Pancreas (tissue), 10 donors: ENCODE data around the gene HDAC2. TPM values are rescaled to one million over a fixed set of nuclear protein-coding genes. Genes with fewer than 3 reads are reported as not detected.

ENCODE experiments used
- ATAC-seq, 4 donors: fragments of 200-7000 bp; cut with Tn5 transposase; one replicate each; pipeline versions ENCODE4 v1.8.0 to v1.9.1; 2020; ENCODE audit warnings: mild to moderate bottlenecking in 4 of 4, moderate library complexity in 4 of 4
- DNase-seq, 6 donors: peaks; one replicate each; pipeline ENCODE4 v3.0.0-alpha.2; 2020
- FAIRE-seq: peaks from 2 replicates; lab custom pipeline; 2012; peaks lifted over from hg19 to GRCh38; lab: Jason Lieb, UNC
- H3K27ac ChIP-seq, 4 donors: fragments of 200-600 bp; sonication (generic); 1 replicate in 3 of 4; 2 replicates in 1 of 4; pipeline versions ENCODE4 v1.5.0 to v1.8.0; 2020
- H3K27me3 ChIP-seq, 4 donors: fragments of 200-600 bp; one replicate each; pipeline ENCODE4 v1.8.0; 2021
- H3K36me3 ChIP-seq, 3 donors: fragments of 200-600 bp; sonication (generic) in 1 of 3; one replicate each; pipeline versions ENCODE4 v1.5.0 to v1.8.0; 2020 to 2021
- H3K4me1 ChIP-seq, 3 donors: fragments of 200-600 bp; one replicate each; pipeline ENCODE4 v1.8.0; 2021
- H3K4me3 ChIP-seq, 4 donors: fragments of 200-600 bp; sonication (generic) in 2 of 4; one replicate each; pipeline versions ENCODE4 v1.5.0 to v1.8.0; 2020 to 2021
- H3K9me3 ChIP-seq, 4 donors: fragments of 200-600 bp; one replicate each; pipeline ENCODE4 v1.8.0; 2021
- CTCF ChIP-seq, 4 donors: fragments of 200-600 bp; sonication (generic) in 3 of 4; IDR thresholded peaks; one replicate each; pipeline versions ENCODE4 v1.5.0 to v1.8.0; 2021; ENCODE audit warnings: antibody characterized with exemption in 4 of 4
- WGBS, 2 donors: extraction: QIAGEN DNeasy Blood & Tissue Kit; methylation state at CpG; one replicate each; pipeline ENCODE4 v1.1.7; 2013; 5-methylcytosine and 5-hydroxymethylcytosine counted together
- intact Hi-C, 3 donors: fragments of 100-400 bp; cut with DNase I; formaldehyde crosslinking; loops; one replicate each; pipeline versions ENCODE4 v1.11.1 to v1.14.2; 2022
- polyA plus RNA-seq, 2 donors: library from polyadenylated mRNA; stranded (reverse); fragments of 200-250 nt; gene quantifications; one replicate each; pipeline ENCODE4 v1.2.3, GENCODE V29; 2013
- total RNA-seq, 6 donors: library from RNA; stranded (reverse); fragmentation: NEBNext Ultra II Directional in 4 of 6; extraction: Animal tissue kit (Norgen Biotek cat#: 25700) in 4 of 6; gene quantifications; one replicate each; pipeline versions ENCODE4 v1.2.1 to v1.2.4, GENCODE V29; 2021 to 2023
- donor health status: healthy with polysubstance abuse.
- donor health status: DM: no; HTN: no; CAD: no; lungs with moderate emphysema.
- donor health status: DM: no; HTN: no; CAD: no.
- donor health status: control.
- donor health status: control.
- donor health status: Bipolar disorder and iron deficiency.
- donor health status: DM: yes; HTN: yes; CAD: no.
- donor health status: DM: no; HTN: no; CAD: no.
- donor health status: DM: no; HTN: no; CAD: no.
- donor health status: DM: yes; HTN: yes; CAD: no.

Gene HDAC2
- total and polyA plus RNA-seq, 8 donors = 23.6 to 48.9 (median 32.2) TPM

GRCh38 chr6:113894712-113895674 lies 76.0 kb downstream of the HDAC2 start:
- intact Hi-C loops = no loop called here
- TF ChIP-seq CTCF (IDR thresholded peaks at IDR 0.05) = no peak
- ATAC-seq (no peak), DNase-seq (no peak), FAIRE-seq (no peak)
- Histone ChIP-seq H3K27ac (no peak overlapping the region), H3K27me3 (no peaks in the 10 kb centered on the region), H3K4me1 (no peaks in the 10 kb centered on the region), H3K4me3 (no peak overlapping the region), H3K36me3 (no peaks in the 10 kb centered on the region), H3K9me3 (no peaks in the 10 kb centered on the region)
- WGBS, 2 donors = 62 to 63% methylated on average over 6 of the region's 6 CpGs

GRCh38 chr6:113893866-113894265 lies 77.1 kb downstream of the HDAC2 start:
- Histone ChIP-seq H3K36me3 (no peaks in the 10 kb centered on the region), H3K9me3 (no peaks in the 10 kb centered on the region), H3K27ac (no peak overlapping the region), H3K4me3 (no peak overlapping the region), H3K27me3 (no peaks in the 10 kb centered on the region), H3K4me1 (no peaks in the 10 kb centered on the region)
- no peak for TF ChIP-seq CTCF (IDR thresholded peaks at IDR 0.05)
- no peak for ATAC-seq
- intact Hi-C loops = no loop called here
- FAIRE-seq = no peak
- WGBS, 2 donors = 81 to 89% methylated on average over 3 of the region's 3 CpGs
- no peak for DNase-seq

GRCh38 chr6:113893451-113893850 lies 77.5 kb downstream of the HDAC2 start:
- intact Hi-C loops = no loop called here
- no peak for TF ChIP-seq CTCF (IDR thresholded peaks at IDR 0.05)
- Histone ChIP-seq H3K36me3 (no peaks in the 10 kb centered on the region), H3K27me3 (no peaks in the 10 kb centered on the region), H3K9me3 (no peaks in the 10 kb centered on the region), H3K4me3 (no peak overlapping the region), H3K27ac (no peak overlapping the region), H3K4me1 (no peaks in the 10 kb centered on the region)
- ATAC-seq = no peak
- FAIRE-seq = no peak
- DNase-seq = no peak

GRCh38 chr6:113888956-113889630 lies 81.9 kb downstream of the HDAC2 start:
- 82 to 86% methylated on average over 3 of the region's 3 CpGs for WGBS, 2 donors
- Histone ChIP-seq H3K4me1 (no peaks in the 10 kb centered on the region), H3K9me3 (no peaks in the 10 kb centered on the region), H3K36me3 (no peaks in the 10 kb centered on the region), H3K4me3 (no peak overlapping the region), H3K27ac (no peak overlapping the region), H3K27me3 (no peaks in the 10 kb centered on the region)
- DNase-seq (no peak), ATAC-seq (no peak), FAIRE-seq (no peak)
- TF ChIP-seq CTCF (IDR thresholded peaks at IDR 0.05) = no peak
- intact Hi-C loops = loop anchor here in 1 of 3 donors (10.0 kb wide), 1 partner anchor 1114 kb away; no protein-coding TSS in a partner anchor
